Activated CD4-positive, CD25-positive, alpha-beta regulatory T cell treated with anti-CD3 and anti-CD28 coated beads, Interleukin-2, amount 50 U/mL, for 24 hours (primary cell): Measurements from ENCODE around the gene DMD.

Source experiments
- ATAC-seq, 2 donors: fragments of 150-1000 bp; cut with Tn5 transposase; one replicate each; pipeline ENCODE4 v1.10.0; 2021; ENCODE audit warnings: mild to moderate bottlenecking in 1 of 2, moderate library complexity in 1 of 2

DMD gene

DNA sequence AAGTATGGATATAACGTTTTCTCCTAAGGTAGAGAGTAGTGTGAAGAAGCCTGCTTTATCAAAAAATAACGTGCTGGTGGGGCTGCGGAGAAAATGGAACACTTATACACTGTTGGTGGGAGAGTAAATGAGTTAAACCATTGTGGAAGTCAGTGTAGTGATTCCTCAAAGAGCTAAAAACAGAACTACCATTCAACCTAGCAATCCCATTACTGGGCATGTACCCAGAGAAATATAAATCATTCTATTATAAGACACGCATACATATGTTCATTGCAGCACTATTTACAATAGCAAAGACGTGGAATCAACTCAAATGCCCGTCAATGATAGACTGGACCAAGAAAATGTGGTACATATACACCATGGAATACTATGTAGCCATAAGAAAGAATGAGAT is 196.4 kb downstream of the DMD start:
- no peak for ATAC-seq

DNA sequence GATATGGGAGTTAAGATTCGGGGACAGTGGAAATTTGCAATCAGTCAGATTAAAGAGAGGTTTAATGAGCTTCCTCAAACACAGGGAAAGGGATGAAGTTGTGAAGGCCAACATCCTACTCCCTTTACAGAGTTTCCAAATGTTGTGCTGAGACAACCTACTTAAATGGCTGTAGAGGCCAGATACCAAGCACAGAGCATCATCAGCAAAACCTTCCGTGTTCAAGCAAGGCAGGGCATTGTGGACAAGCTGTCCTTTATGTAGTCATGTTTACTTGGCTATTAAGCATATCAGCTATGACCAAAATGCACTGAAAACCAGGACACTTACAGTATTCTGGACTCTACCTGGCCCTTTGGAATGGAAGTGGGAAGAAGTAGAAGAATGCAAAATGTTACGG is 197.3 kb downstream of the DMD start:
- no peak for ATAC-seq

DNA sequence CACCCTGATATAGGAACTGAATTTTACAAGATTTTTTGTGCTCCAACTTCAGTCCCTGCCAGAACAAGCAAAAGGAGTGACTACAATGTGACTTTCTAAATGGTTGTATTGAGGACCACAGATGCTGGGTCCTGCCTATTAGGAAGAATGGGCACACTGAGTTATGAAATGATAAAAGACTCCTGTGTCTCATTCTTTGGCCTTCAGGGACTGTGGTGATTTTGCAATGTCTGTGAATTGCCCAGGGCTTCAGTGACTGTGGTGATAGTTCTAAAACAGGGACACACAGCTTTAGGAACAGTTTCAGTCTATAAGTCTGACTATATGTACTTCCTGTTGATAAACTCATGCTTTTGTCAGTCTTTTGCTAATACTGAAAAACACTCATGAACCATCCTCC is 210.2 kb downstream of the DMD start:
- no peak for ATAC-seq

GRCh38 chrX:32998776-32999175 is 212.6 kb downstream of the DMD start:
- ATAC-seq = no peak

GRCh38 chrX:32995427-32995826 is 215.9 kb downstream of the DMD start:
- ATAC-seq = no peak

DNA sequence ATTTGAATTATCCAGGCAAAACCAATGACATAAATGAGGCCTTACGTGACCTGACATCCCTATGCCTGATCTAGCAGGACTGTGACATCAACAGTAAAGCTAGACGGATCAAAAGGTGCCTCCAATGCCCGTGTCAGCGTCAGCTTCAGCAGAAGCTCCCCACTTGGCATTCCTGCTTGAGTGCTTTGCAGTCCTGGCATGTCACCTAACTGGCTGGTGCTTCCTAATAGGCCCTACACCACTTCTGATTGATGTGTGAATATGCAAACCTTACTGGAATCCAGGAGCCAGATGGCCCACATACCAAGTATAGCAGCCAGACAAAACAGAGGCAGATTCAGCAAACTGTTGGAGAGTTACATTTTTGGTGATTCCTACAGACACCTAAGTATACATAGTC is 224.2 kb downstream of the DMD start:
- no peak for ATAC-seq

- ATAC-seq = no peak
Measured at GRCh38 chrX:32985544-32985943, 225.8 kb downstream of the DMD start.

- no peak for ATAC-seq
Measured at GRCh38 chrX:32966821-32967355, 244.5 kb downstream of the DMD start.

- no peak for ATAC-seq
Measured at GRCh38 chrX:32954125-32954524, 257.2 kb downstream of the DMD start.

- ATAC-seq = no peak
Measured at GRCh38 chrX:32948130-32948529, 263.2 kb downstream of the DMD start.

- no peak for ATAC-seq
Measured at GRCh38 chrX:32937043-32937442, 274.3 kb downstream of the DMD start.

DNA sequence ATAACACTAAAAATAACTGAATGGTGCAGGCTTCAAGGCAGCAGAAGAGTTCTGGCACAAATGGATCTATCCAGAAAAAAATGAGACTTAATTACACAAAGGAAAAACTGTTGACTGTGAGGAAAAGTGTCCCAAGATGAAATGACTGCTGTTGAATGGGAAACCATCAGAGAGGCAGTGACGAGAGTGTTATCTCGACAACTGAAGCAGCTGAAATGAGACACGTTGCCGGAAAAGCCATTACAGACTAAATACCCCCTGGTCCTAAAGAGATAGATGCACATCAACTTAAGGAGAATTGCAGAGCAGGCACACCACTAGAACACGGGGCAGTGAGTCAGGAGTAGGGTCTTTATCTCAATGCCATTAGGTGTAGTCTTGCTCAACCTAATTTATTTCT is 277.8 kb downstream of the DMD start:
- no peak for ATAC-seq

GRCh38 chrX:32929040-32929439 is 282.3 kb downstream of the DMD start:
- no peak for ATAC-seq

GRCh38 chrX:32896088-32896487 is 315.3 kb downstream of the DMD start:
- ATAC-seq = no peak

DNA sequence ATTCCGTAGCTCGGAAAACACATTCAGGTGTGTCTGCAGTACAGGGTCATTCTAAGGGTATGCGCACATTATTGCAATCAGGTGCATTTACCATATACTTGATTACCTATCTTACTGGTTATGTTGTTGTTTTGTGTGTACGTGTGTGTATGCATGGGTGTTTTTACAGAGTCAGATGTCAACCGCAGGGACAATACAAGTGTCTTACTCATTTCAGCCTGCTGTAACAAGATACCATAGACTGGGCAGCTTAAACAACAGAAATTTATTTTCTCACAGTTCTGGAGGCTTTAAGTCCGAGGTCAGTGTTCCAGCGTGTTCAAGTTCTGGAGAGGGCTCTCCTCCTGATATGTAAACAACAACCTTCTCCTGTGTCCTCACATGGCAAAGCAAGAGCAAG is 316.7 kb downstream of the DMD start:
- ATAC-seq = no peak

DNA sequence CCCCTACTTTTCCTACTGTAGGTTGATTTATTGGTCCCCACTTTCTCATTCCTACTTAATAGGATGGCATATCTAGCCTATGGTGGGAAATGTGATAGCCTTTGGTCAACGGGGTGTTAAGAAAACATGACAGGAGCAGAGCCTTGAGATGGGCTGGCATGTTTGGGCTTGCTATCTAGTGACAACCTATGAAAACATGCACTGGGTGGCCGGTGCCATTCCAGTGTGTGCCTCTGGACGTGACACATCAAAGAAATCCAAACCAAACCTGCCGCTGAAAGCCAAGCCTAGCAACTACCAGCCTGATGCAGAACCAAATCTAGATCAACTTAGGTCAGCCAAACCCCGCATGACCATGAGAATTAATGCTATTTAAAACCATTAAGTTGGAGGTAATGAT is 317.6 kb downstream of the DMD start:
- ATAC-seq = no peak

DNA sequence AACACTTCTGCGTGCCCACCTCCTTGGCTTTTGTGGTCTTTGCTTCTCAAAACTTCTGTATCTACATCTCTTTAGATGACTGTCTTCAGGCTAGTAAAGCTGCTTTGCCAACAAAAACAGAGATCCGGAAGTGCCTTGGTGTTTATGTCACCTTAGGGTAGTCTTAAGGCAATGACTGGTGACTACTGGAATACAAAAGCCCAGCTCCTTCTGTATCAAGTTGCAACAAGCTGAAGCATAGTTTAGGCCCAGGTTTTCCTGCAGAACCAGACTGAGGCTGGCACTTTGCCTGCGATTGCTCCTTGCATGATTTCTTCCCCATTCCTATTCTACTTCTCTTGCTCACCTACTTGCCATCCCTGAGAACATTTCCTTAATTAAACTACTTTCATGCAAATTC is 333.8 kb downstream of the DMD start:
- ATAC-seq = no peak

DNA sequence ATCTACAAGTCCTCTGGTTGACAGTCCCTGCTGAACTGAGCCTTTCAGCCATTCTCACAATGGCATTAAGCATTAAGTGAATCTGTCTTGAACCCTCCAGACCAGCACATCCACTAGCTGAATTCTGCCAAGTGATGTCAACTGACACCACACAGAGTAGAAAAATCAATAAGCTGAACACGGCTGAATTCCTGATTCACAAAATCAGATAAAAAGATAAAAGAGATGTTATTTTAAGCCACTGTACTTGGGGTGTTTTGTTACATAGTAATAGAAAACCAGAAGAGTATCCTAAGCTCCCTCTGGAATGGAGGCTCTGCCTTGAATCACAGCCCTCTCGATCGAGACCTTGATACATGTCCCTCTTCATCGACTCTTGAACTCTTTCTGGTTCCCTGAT is 336.5 kb downstream of the DMD start:
- no peak for ATAC-seq

DNA sequence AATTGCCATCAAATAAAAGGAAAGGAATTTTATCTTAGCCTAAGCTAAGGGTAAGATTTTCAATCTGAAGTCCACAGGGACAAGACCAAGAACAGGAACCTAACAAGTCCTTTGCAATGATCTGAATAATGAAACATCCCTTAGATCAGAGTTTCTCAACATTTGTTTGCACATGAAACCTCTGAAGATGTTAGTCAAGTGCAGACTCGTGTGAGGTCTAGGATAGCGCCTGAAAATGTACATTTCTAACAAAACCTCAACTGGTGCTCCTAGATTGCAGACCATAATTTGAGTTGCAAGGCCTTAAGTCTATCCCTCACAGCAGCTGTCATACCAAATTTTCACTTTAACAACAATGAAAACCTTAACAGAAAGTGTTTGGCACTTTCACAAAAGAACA is 337.6 kb downstream of the DMD start:
- no peak for ATAC-seq

DNA sequence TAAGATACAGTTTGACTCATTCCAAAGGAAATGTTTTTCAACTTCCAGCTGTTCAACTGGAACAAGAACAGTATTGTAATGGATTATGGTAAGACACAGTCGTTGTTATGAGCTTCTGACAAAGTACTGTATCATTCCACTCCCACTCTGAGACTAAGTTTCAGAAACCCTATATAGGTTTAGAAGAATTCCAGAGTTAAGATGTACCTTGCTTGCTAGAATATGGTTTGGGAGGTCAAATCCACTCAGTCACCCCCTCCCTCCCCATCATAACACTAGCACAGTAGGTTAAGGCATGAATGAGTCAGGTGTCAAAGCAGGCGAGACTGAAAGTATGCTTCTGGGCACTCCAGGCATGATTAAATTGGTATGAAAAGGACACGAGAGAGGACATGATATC is 339.7 kb downstream of the DMD start:
- no peak for ATAC-seq

GRCh38 chrX:32868524-32868895 is 342.8 kb downstream of the DMD start:
- ATAC-seq = no peak

- no peak for ATAC-seq
Measured at GRCh38 chrX:32867781-32868523, 343.4 kb downstream of the DMD start.

DNA sequence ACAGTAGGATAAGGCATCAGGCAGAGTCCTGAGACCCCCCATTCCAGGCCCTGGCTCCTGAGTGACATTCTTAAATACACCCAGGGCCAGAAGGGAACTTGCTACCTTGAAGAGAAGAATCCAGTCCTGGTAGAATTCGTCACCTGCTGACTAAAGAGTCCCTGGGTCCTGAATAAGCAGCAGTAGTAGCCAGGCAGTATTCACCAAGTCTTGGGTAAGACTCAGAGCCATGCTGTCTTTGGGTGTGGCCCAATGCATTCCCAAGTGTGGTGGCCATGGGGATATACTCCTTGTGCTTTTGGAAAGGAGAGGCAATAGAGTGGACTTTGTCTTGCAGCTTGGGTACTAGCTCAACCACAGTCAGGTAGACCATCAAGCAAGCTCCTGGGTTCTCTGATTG is 359.1 kb downstream of the DMD start:
- no peak for ATAC-seq

DNA sequence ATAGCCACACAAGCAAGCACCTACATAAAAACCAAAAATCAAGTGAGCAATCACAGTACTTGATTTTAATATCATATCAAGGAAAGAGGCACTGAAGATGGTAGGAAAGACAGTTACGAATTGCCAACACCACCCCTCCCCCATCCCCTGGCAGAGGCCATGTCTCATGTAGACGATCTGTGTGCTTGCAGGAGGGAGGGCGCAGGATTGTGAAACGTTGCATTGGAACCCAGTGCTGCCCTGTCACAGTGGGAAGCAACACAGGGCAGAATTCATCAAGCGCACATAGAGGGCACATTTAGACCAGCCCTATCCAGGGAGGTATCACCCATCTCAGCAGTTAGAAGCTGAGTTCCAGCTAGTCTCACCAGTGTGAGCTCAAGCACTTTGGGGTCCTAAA is 359.8 kb downstream of the DMD start:
- ATAC-seq = no peak

GRCh38 chrX:32847921-32848320 is 363.4 kb downstream of the DMD start:
- ATAC-seq = no peak
